Lung microvascular endothelial cell (primary cell): ENCODE measurements around the gene NINJ1. TPM values are rescaled to one million over a fixed set of nuclear protein-coding genes. Genes with fewer than 3 reads are reported as not detected.

Experiments
- DNase-seq, 2 donors: peaks; one replicate each; pipeline versions ENCODE4 v3.0.0 to v3.0.0-alpha.2; 2010; ENCODE audit warnings: low read depth in 2 of 2
- total RNA-seq: library from RNA; depleted of rRNA; stranded (reverse); fragments of >200 nt; gene quantifications from 2 replicates; pipeline ENCODE4 v1.2.1, GENCODE V29; 2014

NINJ1 gene
- total RNA-seq, 1 donor from 2014 or later = 37.5 TPM

DNA sequence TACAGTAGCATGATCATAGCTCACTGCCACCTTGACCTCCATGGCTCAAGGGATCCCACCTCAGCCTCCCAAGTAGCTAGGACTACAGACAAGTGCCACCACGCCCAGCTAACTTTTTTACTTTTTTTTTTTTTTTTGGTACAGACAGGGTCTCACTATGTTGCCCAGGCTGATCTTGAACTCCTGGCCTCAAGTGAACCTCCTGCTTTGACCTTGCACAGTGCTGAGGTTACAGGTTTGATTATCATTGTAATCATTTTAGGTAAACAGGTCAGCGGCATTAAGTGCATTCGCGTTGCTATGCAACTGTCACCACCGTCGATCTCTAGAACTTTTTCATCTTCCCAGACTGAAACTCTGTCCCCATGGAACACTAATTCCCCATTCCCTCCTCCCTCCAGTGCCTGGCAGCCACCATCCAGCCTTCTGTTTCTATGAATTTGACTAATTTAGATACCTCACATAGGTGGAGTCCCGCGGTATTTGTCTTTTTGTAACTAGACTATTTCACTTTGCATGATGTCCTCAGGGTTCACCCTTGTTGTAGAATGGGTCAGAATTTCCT, 43.9 kb downstream of the NINJ1 start:
- no peak for DNase-seq

DNA sequence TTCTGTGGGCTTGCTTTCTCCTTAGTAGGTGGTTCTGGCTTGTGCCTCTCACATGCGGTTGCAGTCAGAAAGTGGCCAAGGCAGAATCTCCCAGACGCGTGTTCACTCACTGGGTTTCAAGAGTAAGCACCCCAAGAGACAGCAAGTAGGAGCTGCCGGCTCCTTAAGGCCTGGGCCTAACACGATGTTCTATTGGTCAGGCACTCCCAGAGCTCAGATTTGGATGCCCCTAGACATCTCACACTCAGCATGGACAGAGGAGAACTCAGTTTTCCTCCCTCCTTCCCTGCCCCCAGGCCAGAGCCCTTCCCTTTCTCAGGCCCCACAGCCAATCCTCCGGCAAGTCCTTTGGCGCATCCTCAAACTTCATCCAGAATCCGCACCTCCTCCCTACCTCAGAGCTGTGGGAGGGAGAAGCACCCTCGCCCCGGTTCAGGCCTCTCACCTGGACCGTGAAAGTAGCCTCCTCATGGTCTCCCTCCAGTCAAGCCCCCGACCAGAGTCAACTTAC, 44.5 kb downstream of the NINJ1 start:
- DNase-seq = no peak

DNA sequence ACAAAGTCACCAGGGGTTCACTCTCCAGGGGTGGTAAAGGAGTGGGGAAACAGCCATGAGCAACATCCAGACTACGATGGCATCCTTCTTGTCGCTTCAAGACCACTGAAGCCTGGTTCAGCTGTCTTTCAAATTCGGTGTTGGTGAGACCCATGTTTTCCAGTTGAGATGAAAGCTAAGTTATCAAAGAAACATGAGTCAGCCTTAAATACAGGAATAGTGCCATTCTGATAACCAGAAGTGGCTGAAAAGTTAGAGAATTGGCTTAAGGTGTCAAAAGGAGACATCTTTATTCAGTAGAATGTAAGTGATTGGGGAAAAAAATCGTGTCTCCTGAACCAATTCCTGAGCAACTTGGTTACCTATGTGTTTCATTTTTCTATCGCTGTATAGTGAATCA, 45.0 kb downstream of the NINJ1 start:
- no peak for DNase-seq

DNA sequence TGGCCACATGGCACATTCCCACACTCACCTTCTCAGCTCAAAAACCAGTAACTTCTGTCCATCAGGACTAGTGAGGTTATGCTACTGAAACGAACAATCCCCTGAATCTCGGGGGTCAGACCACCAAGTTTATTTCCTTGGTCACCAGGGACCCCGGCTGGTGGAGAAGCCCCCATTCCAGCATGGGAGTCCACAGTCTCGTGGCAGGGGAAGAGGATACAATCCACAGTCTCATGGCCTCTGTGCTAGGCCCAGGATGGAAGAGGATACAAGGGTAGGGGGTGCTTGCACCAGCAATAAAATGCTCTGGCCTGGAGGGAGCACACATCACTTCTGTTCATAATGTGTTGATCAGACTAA, 45.4 kb downstream of the NINJ1 start:
- DNase-seq = no peak

DNA sequence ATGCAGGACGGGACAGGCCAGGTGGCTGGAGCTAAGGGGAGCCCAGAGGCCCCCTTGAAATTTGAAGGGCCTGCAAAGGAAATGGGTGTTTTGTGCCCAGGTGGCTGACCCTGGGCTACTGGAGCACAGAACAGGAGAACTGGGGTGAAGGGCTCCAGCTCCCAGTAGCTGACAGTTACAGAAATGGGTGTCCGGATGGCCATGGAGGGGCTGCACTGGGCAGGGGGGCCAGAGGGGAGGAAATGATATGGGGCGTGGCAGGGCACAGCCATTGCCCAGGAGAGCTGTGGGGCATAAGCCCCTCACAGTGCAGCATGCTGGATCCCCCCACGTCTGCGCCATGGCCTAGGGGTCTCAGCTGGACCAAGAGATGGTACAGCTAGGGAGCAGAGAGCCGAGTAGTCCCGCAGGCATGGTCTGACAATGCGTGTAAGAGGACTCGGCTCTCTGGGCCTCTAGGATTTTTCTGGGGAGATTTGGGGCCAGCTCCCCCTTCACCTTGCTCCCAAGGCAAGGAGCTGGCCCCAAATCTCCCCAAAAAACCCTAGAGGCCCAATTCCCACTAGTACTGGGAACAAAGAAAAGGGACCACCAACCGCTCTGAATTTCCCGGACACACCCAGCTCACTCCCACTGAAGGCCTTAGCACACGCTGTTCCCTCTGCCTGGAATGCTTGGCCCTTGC, 45.9 kb downstream of the NINJ1 start:
- DNase-seq = no peak

DNA sequence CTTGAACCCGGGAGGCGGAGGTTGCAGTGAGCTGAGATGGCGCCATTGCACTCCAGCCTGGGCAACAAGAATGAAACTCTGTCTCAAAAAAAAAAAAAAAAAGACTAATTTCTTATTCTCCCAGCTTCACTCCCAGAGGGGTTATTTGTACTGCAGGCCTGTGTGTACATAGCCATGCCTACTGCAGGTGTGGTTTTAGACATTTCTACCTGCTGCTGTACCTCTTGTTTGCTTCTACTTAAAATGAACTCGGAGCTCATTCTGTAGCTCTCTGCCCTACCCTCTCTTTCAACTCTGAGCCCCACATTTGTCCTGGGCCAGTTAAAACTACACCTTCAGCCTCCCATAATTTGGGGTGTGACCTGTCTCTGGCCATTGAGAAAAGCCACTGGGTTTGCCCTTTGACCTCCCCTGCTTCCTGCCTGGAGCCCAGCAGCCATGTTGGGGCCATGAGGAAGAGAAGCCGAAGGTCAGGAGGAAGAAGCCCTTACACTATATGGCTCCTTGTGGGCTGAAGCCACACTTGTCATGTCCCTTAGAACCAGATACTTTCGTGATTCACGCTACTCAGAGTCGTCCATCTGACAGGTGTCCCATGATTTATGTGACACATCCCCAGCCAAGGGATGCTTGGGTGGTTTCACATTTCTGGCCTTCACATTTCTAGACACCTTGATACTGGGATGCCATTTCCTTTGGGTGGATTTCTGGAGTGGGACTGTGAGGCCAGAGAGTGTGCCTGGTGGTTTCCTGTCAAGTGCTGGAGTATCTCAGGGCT, 47.4 kb downstream of the NINJ1 start:
- no peak for DNase-seq

DNA sequence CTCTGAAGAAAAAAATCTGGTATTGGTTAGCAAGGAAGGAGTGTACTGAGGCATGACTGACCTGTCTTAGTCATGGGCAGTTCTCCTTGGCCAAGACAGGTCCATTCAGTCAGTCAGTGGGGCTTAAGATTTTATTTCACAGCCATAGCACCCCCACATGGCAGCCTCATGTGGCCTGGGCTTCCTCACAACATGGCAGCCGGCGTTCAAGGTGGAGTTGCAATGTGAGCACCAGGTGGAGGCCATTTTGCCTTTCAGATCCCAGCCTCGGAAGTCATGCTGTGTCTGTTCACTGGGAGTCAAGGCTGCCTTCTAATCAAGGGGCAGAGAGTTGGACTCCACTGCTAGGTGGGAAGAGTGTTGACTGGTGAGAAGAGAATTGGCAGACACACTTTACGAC, 48.4 kb downstream of the NINJ1 start:
- no peak for DNase-seq

DNA sequence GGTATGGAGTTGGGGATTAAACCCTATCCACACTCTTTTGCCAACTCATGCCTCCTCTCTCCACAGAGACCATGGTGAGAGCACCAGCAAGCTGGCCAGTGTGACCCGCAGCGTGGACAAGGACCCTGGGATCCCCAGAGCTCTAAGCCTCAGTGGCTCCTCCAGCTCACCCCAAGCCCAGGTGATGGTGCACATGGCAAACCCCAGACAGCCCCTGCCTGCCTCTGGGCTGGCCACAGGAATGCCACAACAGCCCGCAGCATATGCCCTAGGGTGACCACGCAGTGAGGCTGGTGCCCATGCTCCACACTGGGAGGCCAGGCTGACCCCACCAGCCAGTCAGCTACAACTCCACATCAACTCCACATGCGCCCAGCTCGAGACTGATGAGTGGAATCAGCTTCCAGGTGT, 49.6 kb downstream of the NINJ1 start:
- DNase-seq = no peak

DNA sequence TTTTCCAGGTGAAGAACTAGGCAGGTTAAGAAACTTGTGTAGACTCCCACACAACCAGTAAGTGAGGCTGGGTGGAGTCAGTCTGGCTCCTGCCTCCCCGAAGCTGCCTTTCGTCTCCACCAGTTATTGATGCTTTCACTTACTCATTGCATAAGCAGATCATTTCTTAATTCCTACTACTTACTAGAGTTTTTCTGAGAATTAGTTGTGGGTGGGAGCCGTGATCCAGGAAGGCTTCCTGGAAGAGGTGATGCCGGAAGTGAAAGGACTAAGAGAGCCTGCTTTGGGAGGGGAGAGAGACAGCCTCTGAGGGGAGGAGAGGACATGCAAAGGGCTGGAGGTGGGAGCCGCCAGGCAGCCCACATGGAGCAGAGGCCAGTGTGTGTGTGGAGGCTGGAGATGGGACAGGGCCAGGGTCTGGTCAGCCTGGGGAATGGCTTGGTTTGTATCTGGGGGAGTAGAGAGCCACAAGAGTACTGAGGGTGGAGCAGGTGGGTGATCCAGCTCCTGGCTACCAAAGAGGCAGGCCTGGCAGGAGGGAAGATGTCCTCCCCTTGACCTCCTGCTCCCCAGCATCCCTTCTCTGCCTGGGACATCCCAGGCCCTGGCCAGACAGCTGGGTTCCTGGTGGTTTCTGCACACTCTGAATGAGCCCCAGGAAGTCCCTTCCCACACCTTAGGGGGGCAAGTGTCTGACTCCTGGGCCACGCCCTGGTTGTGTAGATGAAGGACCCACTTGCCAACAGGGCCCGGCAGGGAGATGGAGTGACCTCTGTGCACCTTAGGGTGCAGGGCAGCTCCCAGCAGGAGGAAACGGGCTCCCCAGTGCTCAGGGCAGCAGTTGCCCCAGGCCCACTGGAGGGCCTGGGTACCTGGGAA, 50.2 kb downstream of the NINJ1 start:
- no peak for DNase-seq

DNA sequence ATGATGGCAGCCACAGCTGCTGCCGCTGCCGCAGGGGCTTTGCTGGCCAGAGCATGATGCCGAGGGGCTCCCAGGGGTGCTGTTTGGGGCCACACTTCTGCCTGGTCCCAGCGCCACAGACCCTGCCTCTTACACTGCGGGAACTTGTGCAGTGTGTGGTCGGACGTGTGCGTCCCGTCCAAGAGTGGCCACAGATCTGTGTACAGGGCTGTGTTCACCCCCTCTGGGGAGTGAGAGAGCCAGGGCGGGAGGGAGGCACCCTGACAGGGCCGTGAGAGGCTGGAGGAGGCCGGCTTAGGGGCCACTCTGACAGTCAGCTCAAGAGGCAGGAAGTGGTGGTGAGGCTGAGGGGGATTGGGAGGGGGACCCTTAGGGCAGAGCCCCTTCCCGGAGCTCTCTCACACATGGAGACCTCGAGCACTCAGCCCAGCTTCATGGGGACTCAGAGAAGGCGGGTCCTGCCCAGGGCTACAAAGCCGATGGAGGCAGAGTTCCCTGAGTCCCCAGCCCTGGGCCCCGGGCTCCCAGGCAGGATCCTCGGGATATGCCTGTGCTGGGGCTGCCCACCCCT, 51.1 kb downstream of the NINJ1 start:
- no peak for DNase-seq

DNA sequence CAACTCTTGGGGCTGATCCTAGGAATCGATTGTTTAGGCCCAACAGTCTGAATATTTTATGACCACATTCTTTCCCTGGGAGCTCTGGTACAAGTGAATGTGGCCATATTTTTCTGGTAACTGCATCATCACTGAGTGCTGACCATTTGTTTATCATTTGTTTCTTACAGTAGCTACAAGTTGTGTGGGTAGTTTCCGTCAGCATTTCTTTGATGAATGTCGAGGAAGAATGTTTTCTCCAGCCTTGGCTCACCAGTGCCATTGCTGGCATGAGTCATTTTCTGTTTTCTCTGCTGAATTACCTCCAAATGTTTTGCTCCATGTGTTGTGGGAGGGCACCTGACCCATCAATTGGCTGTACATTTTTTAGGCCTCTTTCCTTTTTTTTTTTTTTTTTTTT, 52.1 kb downstream of the NINJ1 start:
- DNase-seq = no peak

DNA sequence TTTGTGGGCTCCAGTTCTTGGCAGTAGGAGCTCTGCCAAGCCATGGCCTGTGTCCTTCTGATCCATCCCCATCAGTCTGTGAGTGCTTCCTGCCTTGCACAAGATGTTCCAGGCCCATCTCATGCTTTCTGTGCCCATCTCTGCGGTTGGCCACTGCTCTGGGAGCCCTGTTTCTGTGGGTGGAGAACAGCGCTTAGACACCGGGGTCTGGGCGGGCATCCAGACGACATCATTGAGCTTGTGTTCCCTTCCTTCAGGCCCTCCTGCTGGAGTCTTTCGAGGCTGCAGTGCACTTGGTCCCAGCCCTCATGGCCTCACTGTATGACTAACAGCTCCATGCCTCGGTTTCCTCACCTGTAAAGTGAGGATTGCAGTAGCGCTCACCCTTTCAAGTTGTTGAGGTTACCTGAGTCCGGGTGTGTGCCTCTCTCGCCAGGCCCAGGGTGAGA, 52.9 kb downstream of the NINJ1 start:
- DNase-seq = no peak

DNA sequence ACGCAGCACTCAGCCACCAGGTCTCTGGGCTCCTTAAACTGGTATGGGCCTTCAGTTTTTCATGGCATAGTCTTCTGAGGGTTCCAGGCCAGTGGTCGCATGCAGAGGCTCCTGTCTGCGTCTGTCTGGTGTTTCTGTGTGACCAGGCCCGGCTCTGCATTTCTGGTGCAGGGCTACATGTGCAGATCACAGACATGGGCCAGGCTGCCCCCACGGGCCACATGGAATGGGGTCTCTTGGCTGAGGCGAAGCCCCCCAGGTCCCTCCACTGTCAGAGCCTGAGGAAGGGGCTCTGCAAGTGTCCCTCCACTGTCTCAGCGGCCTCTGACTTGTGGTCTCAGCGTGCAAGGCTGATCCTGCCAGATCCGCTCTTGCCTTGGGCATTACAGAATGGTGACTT, 53.6 kb downstream of the NINJ1 start:
- no peak for DNase-seq

DNA sequence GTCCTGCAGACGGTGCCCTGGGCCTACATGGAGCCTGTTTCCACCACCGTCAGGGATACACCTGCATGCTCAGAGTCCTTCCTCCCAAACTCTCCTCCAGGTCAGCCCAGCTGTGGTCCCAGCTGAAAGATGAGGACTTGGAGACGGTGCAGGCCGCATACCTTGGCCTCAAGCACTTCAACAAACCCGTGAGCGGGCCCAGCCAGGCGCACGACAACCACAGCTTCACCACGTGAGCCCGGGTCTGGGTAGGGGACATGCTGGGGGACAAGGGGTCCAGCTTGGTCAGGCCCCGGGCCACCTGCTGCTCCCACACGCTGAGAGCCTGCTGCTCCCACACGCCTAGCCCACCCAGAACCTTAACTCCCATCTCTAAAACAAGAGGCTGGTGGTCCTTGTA, 54.7 kb downstream of the NINJ1 start:
- DNase-seq = no peak

DNA sequence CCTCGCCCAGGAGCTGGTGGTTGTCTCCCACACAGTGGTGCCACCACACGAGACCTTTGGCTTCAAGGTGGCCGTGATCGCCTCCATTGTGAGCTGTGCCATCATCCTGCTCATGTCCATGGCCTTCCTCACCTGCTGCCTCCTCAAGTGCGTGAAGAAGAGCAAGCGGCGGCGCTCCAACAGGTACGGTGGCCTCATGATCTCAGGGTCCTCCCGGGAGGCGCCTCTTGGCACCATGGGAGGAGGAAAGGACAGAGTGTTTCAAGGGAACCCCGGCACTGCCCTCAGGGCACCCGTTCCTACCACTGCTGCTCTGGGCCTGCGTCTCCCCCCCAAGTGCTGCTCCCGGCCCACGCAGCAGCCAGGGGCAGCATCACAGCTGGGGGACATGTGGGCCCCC, 56.2 kb downstream of the NINJ1 start:
- no peak for DNase-seq

DNA sequence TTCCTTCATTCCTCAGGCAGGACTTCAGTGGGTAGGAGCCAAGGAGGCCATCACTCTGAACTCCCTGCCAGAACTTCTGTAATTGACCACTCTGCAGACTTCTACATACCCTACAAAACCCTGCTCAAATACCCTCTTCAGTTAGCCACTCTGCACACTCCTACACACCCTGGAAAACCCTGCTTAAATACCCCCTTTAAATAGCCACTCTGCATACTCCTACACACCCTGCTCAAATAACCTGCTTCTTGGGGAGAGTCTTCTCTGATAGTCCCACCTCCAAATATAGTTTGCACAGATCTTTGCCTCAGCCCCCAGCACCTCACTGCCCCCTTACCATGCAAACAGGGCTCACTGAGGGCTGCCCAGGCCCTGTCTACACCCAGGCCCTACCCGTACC, 56.7 kb downstream of the NINJ1 start:
- no peak for DNase-seq

DNA sequence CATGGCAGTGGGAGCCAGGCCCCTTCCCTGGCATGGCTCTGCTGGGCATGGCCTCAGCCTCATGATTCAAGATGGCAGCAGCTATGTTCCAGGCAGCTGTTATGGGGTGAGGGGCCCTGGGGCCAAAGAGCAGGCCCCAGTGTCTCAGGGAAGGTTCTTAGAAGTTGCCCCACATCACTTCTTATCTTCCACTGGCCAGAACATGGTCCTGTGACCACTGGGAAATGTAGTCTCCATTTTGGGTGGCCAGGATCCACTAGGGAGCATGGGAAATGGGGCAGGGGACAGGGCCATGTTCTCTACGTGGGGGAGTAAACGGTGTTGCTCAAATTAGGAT, 57.3 kb downstream of the NINJ1 start:
- DNase-seq = no peak

DNA sequence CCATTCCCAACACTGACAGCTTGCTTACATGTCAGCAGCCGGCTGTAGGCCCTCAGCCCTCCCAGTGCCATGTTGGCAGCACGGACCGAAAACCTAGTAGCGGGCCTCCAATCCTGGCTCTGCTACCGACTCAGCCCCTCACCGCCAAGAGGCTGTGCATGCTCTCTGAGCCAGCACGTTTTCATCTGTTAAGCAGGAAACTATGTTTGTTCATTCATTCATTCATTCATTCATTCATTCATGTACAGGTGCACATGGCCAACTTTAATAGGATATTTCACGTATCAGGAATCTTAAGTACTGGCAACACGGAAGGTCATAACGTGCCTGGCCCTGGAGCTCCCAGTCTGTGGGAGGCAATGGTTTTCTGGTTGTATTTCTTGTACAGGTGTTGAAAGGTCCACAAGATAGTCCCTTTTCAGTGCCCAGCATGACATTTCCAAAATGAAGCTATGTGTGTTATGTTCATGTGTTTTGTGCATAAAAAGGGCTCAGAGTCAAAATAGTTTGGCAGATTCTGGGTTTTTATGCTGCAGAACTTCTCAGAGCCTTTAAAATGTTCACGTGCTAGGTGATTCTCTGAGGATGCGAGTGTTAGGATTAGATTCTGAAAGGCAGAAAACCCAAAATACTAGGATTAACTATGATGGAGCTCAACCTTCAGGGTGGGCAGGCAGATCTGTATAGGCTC, 57.8 kb downstream of the NINJ1 start:
- no peak for DNase-seq

DNA sequence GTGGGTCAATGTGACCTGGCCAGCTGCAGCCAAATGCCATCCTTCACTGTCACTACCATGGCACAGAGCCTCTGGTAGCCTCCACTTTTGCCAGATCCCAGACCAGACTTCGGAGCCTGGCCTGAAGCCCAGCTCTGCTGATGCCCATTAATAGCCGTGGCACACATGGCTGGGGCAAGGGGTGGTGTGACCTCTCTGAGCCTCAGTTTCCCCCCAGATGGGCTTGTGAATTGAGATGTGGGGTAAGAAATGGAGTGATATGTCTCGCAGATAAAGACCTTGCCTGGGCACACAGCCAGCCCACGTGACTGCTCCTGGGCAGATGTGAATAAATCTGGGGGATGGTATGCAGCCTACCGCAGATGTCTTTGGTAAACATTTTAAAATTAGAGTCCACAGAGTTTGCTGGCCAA, 61.7 kb downstream of the NINJ1 start:
- DNase-seq = no peak
